Right atrium auricular region (tissue), 2 donors: Measurements from ENCODE around the gene PKMYT1. TPM values are rescaled to one million over a fixed set of nuclear protein-coding genes. Genes with fewer than 3 reads are reported as not detected.

Source experiments
- DNase-seq: peaks from one replicate; pipeline ENCODE4 v3.0.0-alpha.2; 2019; ENCODE audit warnings: low spot score
- H3K27ac ChIP-seq, 2 donors: fragments of 200-600 bp; sonication (generic); 1 replicate in 1 of 2; 2 replicates in 1 of 2; pipeline ENCODE4 v1.5.1; 2016 to 2019
- H3K27me3 ChIP-seq, 2 donors: fragments of 200-600 bp; sonication (generic); one replicate each; pipeline versions ENCODE4 v1.5.1 to v1.6.0; 2017 to 2019
- H3K36me3 ChIP-seq: fragments of 200-600 bp; sonication (generic); one replicate; pipeline ENCODE4 v1.5.1; 2016
- H3K4me1 ChIP-seq, 2 donors: fragments of 200-600 bp; sonication (generic); one replicate each; pipeline versions ENCODE4 v1.5.1 to v1.6.0; 2017 to 2019
- H3K4me3 ChIP-seq, 2 donors: fragments of 200-600 bp; sonication (generic); 1 replicate in 1 of 2; 2 replicates in 1 of 2; pipeline ENCODE4 v1.5.1; 2017 to 2019; ENCODE audit warnings: mild to moderate bottlenecking in 1 of 2, moderate library complexity in 1 of 2
- H3K9me3 ChIP-seq, 2 donors: fragments of 200-600 bp; sonication (generic); one replicate each; pipeline ENCODE4 v1.5.1; 2019
- CTCF ChIP-seq, 2 donors: fragments of 200-600 bp; sonication (generic); IDR thresholded peaks; one replicate each; pipeline ENCODE4 v1.5.1; 2019; ENCODE audit warnings: antibody characterized with exemption in 2 of 2
- total RNA-seq, 2 donors: library from RNA; depleted of rRNA; stranded (reverse); fragments of >200 nt; gene quantifications; one replicate each; pipeline ENCODE4 v1.1.0, GENCODE V29; 2016

Gene PKMYT1
- total RNA-seq, 2 donors from 2014 or later, result 0.52 to 0.98 TPM

DNA sequence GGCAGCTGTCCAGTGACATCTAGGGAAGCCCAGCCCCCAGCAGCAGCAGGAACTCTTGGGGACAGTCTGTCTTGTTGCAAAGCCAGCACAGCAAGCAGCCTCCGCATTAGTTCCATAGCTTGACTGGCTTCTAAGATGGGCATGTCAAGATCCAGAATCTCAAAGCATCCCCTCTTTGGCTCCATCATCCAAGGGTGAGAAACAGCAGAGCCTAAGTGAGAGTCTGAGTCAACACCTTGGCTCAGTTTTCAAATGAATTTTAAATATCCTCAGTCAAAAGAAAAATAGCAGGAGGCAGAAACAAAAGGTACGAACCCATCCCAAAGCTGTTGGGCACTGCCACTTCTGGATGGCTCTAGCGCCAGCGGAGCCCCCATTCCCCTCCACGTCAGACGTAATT is 34.7 kb upstream of the PKMYT1 start:
- H3K9me3 ChIP-seq, result no peaks in the 10 kb centered on the region
- H3K4me1 ChIP-seq, result peaks cover 0 to 13% of the 10 kb centered on the region in 2 donors
- DNase-seq, result no peak
- H3K4me3 ChIP-seq, result no peak overlapping the region
- no peak for TF ChIP-seq CTCF (IDR thresholded peaks at IDR 0.05)
- peaks cover 0 to 19% of the 10 kb centered on the region in 2 donors for H3K27me3 ChIP-seq
- no peak overlapping the region for H3K27ac ChIP-seq
- H3K36me3 ChIP-seq, result no peaks in the 10 kb centered on the region

GRCh38 chr16:3013998-3014690 is 33.9 kb upstream of the PKMYT1 start:
- DNase-seq, result no peak
- H3K36me3 ChIP-seq, result no peaks in the 10 kb centered on the region
- no peak overlapping the region for H3K4me3 ChIP-seq
- no peak overlapping the region for H3K27ac ChIP-seq
- H3K9me3 ChIP-seq, result no peaks in the 10 kb centered on the region
- peaks cover 0 to 19% of the 10 kb centered on the region in 2 donors for H3K27me3 ChIP-seq
- no peak for TF ChIP-seq CTCF (IDR thresholded peaks at IDR 0.05)
- peaks cover 0 to 8% of the 10 kb centered on the region in 2 donors for H3K4me1 ChIP-seq

DNA sequence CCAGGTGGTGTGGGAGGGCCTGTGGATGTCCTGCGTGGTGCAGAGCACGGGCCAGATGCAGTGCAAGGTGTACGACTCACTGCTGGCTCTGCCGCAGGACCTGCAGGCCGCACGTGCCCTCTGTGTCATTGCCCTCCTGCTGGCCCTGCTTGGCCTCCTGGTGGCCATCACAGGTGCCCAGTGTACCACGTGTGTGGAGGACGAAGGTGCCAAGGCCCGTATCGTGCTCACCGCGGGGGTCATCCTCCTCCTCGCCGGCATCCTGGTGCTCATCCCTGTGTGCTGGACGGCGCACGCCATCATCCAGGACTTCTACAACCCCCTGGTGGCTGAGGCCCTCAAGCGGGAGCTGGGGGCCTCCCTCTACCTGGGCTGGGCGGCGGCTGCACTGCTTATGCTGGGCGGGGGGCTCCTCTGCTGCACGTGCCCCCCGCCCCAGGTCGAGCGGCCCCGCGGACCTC is 33.3 kb upstream of the PKMYT1 start:
- Histone ChIP-seq H3K36me3 (no peaks in the 10 kb centered on the region), H3K27me3 (peaks cover 4 to 19% of the 10 kb centered on the region in 2 donors), H3K27ac (no peak overlapping the region), H3K4me1 (peaks cover 0 to 8% of the 10 kb centered on the region in 2 donors), H3K9me3 (no peaks in the 10 kb centered on the region), H3K4me3 (no peak overlapping the region)
- TF ChIP-seq CTCF (IDR thresholded peaks at IDR 0.05), result no peak
- no peak for DNase-seq

DNA sequence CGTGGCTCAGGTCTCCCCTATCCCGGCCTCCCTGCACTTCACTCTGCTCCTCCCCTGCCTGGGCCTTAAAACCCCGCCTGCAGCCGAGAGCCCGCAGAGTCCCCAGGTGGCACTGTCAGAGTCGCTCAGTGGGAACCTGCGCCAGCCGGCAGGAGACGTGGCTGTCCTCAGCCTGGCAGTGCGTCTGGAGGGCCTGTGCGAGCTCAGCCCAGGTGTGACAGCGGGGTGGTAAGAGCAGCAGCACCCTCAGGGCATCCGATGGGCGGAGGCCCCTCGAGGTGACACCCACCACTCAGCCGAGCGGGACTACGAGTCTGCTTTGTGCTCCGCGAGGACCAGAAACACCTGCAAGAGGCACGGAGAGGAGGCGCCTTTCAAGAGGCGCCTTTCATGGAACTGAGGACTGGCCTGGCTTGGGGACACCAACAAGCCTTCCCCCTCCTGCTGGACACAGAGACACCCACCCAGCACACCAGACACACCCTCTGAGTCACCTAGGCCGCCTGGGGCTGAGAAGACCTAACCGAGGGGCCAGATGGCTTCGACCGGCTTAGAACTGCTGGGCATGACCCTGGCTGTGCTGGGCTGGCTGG is 32.7 kb upstream of the PKMYT1 start, which contains the start of gene CLDN9:
TSS of gene CLDN9 (plus strand) at position 96 of the 593 bp plus-strand sequence. CDS start at position 536, 440 bp downstream.
- Histone ChIP-seq H3K4me1 (peaks cover 0 to 3% of the 10 kb centered on the region in 2 donors), H3K4me3 (no peak within 1 kb of the TSS), H3K9me3 (no peaks in the 10 kb centered on the region), H3K27ac (no peak within 1 kb of the TSS), H3K27me3 (peaks cover 9 to 13% of the 10 kb centered on the region in 2 donors), H3K36me3 (no peaks in the 10 kb centered on the region)
- no peak for TF ChIP-seq CTCF (IDR thresholded peaks at IDR 0.05)
- DNase-seq, result no peak

DNA sequence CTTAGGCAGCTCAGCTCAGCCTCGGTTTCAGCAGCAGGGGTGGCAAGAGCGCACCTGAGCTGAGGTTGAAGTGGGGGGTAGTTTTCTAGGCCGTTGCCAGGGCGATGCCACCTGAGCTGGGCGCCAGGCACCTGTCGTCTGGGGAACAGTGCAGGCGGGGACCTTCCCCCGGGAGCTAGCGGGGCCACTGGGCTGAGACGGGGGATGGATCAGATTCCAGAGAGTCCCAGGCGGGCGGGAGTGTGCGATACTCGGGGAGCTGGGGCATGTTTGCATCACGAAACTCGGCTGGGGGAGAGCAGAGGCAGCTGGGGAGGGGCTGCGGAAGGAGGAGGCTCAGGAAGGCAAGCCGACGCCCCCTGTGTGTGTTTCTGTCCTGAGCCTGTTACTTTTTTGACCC is 32.0 kb upstream of the PKMYT1 start:
- Histone ChIP-seq H3K9me3 (no peaks in the 10 kb centered on the region), H3K36me3 (no peaks in the 10 kb centered on the region), H3K27me3 (peaks cover 8 to 9% of the 10 kb centered on the region in 2 donors), H3K4me3 (no peak overlapping the region), H3K4me1 (no peaks in the 10 kb centered on the region), H3K27ac (no peak overlapping the region)
- DNase-seq, result no peak
- TF ChIP-seq CTCF (IDR thresholded peaks at IDR 0.05), result no peak
